D721Med (cell line): ENCODE data around the gene RPGRIP1.
"Not testable (repeated sequence)": the region's sequence is repeated elsewhere in the genome, so short reads cannot be mapped to it uniquely, and the experiment has no call there.

Experiments used
- DNase-seq: peaks from one replicate; pipeline ENCODE4 v3.0.0; 2011; ENCODE audit warnings: low spot score; ENCODE audit not compliant: insufficient read length
- FAIRE-seq: peaks from 2 replicates; lab custom pipeline; 2011; peaks lifted over from hg19 to GRCh38; lab: Jason Lieb, UNC
- TF ChIP-seq, protein P1 (sequence below): IDR thresholded peaks from 2 replicates; pipeline ENCODE4 v1.5.1; 2012; ENCODE audit warnings: mild to moderate bottlenecking, control low read depth; ENCODE audit not compliant: insufficient read depth; ENCODE audit errors: missing control alignments

Gene RPGRIP1

DNA sequence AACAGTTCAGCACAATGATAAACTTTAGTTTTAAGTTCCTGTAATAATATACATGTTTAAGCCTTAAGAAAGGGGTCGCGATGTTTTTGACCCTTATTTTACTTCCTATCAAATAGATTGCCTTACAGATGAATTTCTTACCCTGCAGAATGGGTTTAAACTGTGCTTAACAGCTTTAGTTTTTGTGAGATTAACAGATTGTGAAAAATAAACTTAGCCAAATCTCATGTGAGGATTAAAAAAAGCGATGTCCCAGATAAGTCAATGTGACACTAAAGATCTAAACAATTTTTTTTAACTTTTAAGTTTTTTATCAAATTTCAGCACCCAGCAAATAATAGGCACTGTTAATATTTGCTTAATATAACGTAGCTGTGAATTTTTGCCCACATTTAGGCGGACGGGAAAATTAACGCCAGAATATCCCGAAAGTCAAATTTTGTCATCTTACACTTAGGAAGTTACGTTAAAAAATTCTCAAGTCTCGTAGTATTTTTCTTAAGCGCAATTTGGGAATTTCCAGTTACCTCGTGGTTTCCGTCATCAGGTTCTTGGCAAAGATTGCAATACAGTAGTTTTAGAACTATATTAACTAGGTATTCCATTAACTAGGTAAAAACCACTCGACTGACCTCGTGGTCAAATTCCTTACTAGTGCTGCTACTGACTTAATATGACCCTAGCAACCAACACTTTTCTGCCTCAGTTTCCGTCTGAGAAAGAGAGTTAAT lies 11.8 kb upstream of the RPGRIP1 start:
- DNase-seq: no peak
- no peak for FAIRE-seq
- TF ChIP-seq, protein P1, sequence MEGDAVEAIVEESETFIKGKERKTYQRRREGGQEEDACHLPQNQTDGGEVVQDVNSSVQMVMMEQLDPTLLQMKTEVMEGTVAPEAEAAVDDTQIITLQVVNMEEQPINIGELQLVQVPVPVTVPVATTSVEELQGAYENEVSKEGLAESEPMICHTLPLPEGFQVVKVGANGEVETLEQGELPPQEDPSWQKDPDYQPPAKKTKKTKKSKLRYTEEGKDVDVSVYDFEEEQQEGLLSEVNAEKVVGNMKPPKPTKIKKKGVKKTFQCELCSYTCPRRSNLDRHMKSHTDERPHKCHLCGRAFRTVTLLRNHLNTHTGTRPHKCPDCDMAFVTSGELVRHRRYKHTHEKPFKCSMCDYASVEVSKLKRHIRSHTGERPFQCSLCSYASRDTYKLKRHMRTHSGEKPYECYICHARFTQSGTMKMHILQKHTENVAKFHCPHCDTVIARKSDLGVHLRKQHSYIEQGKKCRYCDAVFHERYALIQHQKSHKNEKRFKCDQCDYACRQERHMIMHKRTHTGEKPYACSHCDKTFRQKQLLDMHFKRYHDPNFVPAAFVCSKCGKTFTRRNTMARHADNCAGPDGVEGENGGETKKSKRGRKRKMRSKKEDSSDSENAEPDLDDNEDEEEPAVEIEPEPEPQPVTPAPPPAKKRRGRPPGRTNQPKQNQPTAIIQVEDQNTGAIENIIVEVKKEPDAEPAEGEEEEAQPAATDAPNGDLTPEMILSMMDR: no peak

DNA sequence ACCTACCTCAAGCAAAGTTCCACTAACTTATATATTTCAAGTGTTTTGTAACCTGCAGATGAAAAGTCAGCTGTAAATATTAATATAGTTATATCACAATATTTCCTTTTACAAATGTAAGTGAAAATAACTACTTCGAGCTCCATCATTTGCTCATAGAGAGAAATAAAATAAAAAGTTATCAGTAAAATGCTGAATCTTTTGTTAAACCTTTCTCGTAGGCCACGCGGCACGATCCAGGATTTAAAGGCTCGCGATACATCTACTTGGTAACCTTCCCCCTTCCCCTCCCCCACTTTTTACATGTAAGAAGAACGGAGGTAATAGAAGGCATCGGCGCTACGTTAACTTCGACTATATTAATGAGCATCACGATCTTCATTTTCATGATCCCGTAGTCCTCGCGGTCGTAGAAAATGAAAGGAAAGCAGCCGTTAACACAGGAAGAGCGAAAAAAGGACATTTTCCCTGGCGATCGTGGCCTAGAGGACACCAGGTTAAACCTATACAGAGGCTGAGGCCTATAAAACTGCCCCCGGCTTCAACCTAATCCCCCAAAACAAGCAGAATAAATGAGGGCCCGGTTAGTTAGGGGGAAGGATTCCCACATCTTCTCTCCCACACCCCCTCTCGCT lies 11.1 kb upstream of the RPGRIP1 start:
- no peak for DNase-seq
- no peak for FAIRE-seq

DNA sequence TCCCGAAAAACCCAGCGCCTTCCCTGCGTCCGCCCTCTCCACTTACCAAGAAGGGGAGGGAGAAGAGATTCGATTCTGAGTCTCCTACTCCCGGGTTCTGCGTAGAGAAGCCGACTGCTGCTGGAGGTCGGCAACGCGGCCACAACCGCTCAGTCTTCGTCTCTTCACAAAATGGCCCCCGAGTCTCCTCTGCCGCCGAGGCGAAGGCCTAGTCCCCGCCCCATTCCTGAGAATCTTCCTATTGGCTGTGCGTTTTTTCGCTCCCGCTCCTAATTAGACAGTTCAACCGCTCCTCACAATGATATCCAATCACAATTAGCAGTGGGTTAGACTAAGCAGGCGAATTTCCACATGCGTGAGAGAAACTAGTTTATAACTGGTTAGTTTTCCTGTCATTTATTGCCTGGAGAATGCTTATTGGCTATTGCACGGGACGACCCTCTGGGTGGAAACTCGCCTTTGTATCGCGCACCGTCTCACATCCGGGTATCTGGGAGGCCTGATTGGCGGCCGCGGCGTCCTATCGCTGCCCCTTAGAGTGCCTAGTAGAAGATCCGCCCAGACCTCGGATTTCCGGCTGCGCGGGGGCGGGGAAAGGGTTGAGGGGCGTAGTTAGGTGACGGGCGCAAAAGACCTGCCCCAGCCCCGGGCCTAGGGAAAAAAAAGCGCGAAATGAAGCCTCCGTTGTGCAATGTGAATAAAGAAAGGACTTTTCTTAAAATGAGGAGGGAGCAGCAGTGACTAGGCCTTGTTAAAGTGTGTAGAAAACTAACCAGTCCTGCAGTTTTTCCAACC lies 10.4 kb upstream of the RPGRIP1 start, which contains the start of gene HNRNPC:
HNRNPC (minus strand) TSS at position 191 of the 795 bp plus-strand sequence. CDS start 35,249 bp downstream, outside the sequence.
- DNase-seq (peak; percentile 50), FAIRE-seq (peak; percentile 80)
- TF ChIP-seq, protein P1: no peak

More for the DNA sequence above, 11.1 kb upstream of the RPGRIP1 start:
- TF ChIP-seq, protein P1: no peak

DNA sequence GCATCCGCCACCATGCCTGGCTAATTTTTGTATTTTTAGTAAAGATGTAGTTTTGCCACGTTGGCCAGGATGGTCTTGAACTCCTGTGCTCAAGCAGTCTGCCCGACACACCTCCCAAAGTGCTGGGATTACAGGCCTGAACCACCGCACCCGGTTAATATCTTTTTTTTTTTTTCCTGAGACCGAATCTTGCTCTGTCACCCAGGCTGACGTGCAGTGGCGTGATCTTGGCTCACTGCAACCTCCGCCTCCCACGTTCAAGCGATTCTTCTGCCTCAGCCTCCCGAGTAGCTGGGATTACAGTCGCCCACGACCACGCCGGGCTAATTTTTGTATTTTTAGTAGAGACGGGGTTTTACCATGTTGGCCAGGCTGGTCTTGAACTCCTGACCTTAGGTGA lies 7.2 kb upstream of the RPGRIP1 start:
- DNase-seq, FAIRE-seq: not testable (repeated sequence)

DNA sequence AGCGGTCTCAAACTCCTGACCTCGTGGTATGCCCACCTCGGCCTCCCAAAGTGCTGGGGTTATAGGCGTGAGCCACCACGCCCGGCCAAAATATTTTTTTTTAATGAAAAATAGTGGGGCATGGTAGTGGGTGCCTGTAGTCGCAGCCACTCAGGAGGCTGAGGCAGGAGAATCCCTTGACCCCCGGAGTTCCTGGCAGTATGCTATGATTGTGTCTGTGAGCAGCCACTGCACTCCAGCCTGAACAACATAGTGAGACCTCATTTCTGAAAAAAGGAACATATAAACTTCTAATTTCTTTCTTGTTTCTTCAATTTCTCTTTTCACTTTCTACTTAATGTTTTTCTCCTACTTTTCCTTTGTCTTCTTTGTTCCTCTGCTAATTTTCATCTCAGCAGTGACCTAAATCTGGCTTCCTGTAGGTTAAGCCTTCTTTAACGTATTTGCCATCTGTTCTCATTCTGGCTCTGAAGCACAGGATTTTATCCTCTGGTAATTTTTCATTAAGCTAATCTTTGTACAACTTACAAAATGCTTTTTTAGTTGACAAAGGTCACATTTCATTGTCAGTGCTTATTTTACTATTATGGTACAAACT lies 4.5 kb upstream of the RPGRIP1 start:
- TF ChIP-seq, protein P1: no peak
- DNase-seq (no peak), FAIRE-seq (peak; percentile 80)

DNA sequence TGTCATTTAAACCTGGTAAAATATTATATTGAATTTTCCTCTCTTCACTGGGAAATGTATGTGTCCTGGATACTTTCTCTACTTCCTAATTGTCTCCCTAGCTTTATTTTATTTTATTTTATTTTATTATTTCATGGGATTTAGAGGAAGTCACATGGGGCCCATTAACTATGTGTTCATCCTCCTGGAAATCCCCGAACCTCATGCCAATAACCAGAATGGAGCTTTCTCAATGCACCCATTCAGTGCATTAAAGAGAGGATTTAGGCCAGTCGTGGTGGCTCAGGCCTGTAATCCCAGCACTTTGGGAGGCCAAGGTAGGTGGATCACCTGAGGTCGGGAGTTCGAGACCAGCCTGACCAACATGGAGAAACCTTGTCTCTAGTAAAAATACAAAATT lies 1.3 kb upstream of the RPGRIP1 start:
- TF ChIP-seq, protein P1: no peak
- FAIRE-seq (no peak), DNase-seq (no peak)

DNA sequence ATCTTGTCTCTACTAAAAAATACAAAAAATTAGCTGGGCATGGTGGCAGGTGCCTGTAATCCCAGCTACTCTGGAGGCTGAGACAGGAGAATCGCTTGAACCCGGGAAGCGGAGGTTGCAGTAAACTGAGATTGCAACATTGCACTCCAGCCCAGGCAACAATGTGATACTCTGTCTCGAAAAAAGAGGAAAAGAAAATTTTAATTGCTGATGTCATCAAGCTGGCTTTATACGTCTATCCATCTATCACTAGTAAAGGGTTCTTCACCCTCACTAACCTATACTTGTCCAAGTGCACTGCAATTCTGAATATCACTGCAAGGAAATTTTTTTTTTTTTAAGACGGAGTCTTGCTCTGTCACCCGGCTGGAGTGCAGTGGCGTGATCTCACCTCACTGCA lies 2.0 kb downstream of the RPGRIP1 start:
- not testable (repeated sequence) for FAIRE-seq, DNase-seq

DNA sequence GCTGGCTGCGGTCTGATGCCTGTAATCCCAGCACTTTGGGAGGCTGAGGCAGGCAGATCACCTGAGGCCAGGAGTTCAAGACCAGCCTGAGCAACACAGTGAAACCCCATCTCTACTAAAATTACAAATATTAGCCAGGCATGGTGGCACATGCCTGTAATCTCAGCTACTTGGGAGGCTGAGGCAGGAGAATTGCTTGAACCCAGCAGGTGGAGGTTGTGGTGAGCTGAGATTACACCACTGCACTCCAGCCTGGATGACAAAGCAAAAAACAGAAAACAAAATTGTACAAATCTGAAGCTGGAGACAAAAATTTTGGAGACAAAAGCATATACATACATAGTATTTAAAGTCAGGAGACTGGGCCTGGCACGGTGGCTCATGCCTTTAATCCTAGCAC lies 6.6 kb downstream of the RPGRIP1 start:
- DNase-seq, FAIRE-seq: not testable (repeated sequence)
